GM21529 (cell line): ENCODE results near the gene ADAMTSL1.

Source experiments
- ATAC-seq: cut with Tn5 transposase; IDR thresholded peaks from one replicate; pipeline ENCODE4 v1.9.1; 2021; ENCODE audit not compliant: unreplicated experiment

ADAMTSL1 gene

GRCh38 chr9:18849890-18850677 is 376.1 kb downstream of the ADAMTSL1 start:
- ATAC-seq, result no peak

- ATAC-seq, result no peak
Observed at GRCh38 chr9:18851069-18851795, 377.3 kb downstream of the ADAMTSL1 start.

GRCh38 chr9:18855656-18856055 is 381.7 kb downstream of the ADAMTSL1 start:
- no peak for ATAC-seq

GRCh38 chr9:18857334-18857733 is 383.4 kb downstream of the ADAMTSL1 start:
- ATAC-seq, result no peak

GRCh38 chr9:18857769-18858168 is 383.8 kb downstream of the ADAMTSL1 start:
- ATAC-seq, result no peak

GRCh38 chr9:18861609-18862544 is 387.9 kb downstream of the ADAMTSL1 start:
- no peak for ATAC-seq

- no peak for ATAC-seq
Observed at GRCh38 chr9:18863791-18864190, 389.8 kb downstream of the ADAMTSL1 start.

- ATAC-seq, result no peak
Observed at GRCh38 chr9:18864516-18864915, 390.6 kb downstream of the ADAMTSL1 start.

GRCh38 chr9:18865542-18865941 is 391.6 kb downstream of the ADAMTSL1 start:
- no peak for ATAC-seq

- no peak for ATAC-seq
Observed at GRCh38 chr9:18866121-18866831, 392.3 kb downstream of the ADAMTSL1 start.

- ATAC-seq, result no peak
Observed at GRCh38 chr9:18869725-18870124, 395.8 kb downstream of the ADAMTSL1 start.

- ATAC-seq, result peak; percentile 42
Observed at GRCh38 chr9:18874069-18874468, 400.1 kb downstream of the ADAMTSL1 start.

- ATAC-seq, result peak; percentile 70
Observed at GRCh38 chr9:18874990-18875389, 401.0 kb downstream of the ADAMTSL1 start.

- ATAC-seq, result no peak
Observed at GRCh38 chr9:18877984-18878383, 404.0 kb downstream of the ADAMTSL1 start.

- no peak for ATAC-seq
Observed at GRCh38 chr9:18881758-18882157, 407.8 kb downstream of the ADAMTSL1 start.

GRCh38 chr9:18887546-18887945 is 413.6 kb downstream of the ADAMTSL1 start:
- ATAC-seq, result no peak

- ATAC-seq, result no peak
Observed at GRCh38 chr9:18888290-18888689, 414.3 kb downstream of the ADAMTSL1 start.

GRCh38 chr9:18889550-18889949 is 415.6 kb downstream of the ADAMTSL1 start:
- ATAC-seq, result no peak

- ATAC-seq, result peak; percentile 79
Observed at GRCh38 chr9:18890372-18890771, 416.4 kb downstream of the ADAMTSL1 start.

- no peak for ATAC-seq
Observed at GRCh38 chr9:18891946-18892670, 418.2 kb downstream of the ADAMTSL1 start.
